Ishikawa (cell line): ENCODE data around the gene RHCE.

ENCODE experiments used
- CEBPB ChIP-seq: IDR thresholded peaks from 2 replicates; pipeline ENCODE4 v1.6.1; 2012
- CREB1 ChIP-seq: IDR thresholded peaks from 2 replicates; pipeline ENCODE4 v1.6.1; 2012; ENCODE audit warnings: low read depth
- EGR1 ChIP-seq: IDR thresholded peaks from 2 replicates; pipeline ENCODE4 v1.6.1; 2012
- EP300 ChIP-seq: IDR thresholded peaks from 2 replicates; pipeline ENCODE4 v1.6.1; 2012; ENCODE audit warnings: borderline replicate concordance
- FOXM1 ChIP-seq: IDR thresholded peaks from 2 replicates; pipeline ENCODE4 v1.6.1; 2012; ENCODE audit warnings: low read depth, borderline replicate concordance
- NFIC ChIP-seq: IDR thresholded peaks from 2 replicates; pipeline ENCODE4 v1.6.1; 2012
- RAD21 ChIP-seq: IDR thresholded peaks from 2 replicates; pipeline ENCODE4 v1.6.1; 2012; ENCODE audit warnings: low read depth
- TAF1 ChIP-seq: IDR thresholded peaks from 2 replicates; pipeline ENCODE4 v1.6.1; 2012; ENCODE audit warnings: low read depth, mild to moderate bottlenecking
- TCF12 ChIP-seq: IDR thresholded peaks from 2 replicates; pipeline ENCODE4 v1.6.1; 2012; ENCODE audit warnings: low read depth
- TEAD4 ChIP-seq: IDR thresholded peaks from 2 replicates; pipeline ENCODE4 v1.6.1; 2012
- USF1 ChIP-seq: IDR thresholded peaks from 2 replicates; pipeline ENCODE4 v1.6.1; 2012
- YY1 ChIP-seq: IDR thresholded peaks from 2 replicates; pipeline ENCODE4 v1.6.1; 2012; ENCODE audit warnings: low read depth
- ZBTB7A ChIP-seq: IDR thresholded peaks from 2 replicates; pipeline ENCODE4 v1.6.1; 2012; ENCODE audit warnings: low read depth
- TF ChIP-seq, protein P1 (sequence below): IDR thresholded peaks from 2 replicates; pipeline ENCODE4 v1.6.1; 2012
- TF ChIP-seq, protein P2 (sequence below): IDR thresholded peaks from 2 replicates; pipeline ENCODE4 v1.6.1; 2012; ENCODE audit warnings: low read depth, mild to moderate bottlenecking

RHCE gene

DNA sequence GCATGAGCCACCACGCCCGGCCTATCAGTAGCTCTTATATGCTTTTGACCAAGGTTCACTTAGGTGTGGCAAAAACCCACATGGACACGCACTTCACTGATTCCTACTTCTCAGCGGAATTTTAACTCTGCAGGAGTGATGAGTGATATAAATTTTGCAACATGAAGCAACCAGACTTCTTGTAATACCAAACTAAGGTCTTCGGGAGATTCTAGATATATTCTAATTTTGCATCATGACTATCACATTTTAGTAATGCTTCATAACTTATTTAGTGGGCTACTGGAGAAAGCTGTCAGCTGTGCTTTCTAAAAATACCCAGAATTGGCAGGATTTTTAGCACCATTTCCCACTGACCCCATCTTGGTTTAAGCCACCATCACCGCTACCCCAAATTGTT, 27.8 kb downstream of the RHCE start:
- TF ChIP-seq TEAD4: no peak
- no peak for TF ChIP-seq CREB1
- TF ChIP-seq EGR1: no peak
- no peak for TF ChIP-seq RAD21
- TF ChIP-seq, protein P1, sequence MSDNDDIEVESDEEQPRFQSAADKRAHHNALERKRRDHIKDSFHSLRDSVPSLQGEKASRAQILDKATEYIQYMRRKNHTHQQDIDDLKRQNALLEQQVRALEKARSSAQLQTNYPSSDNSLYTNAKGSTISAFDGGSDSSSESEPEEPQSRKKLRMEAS: no peak
- TF ChIP-seq CEBPB: no peak

GRCh38 chr1:25369241-25369640, 51.4 kb downstream of the RHCE start:
- no peak for TF ChIP-seq YY1
- TF ChIP-seq NFIC: no peak
- no peak for TF ChIP-seq CREB1
- TF ChIP-seq EP300: no peak
- TF ChIP-seq, protein P1: no peak
- TF ChIP-seq ZBTB7A: no peak
- no peak for TF ChIP-seq TAF1
- TF ChIP-seq, protein P2, sequence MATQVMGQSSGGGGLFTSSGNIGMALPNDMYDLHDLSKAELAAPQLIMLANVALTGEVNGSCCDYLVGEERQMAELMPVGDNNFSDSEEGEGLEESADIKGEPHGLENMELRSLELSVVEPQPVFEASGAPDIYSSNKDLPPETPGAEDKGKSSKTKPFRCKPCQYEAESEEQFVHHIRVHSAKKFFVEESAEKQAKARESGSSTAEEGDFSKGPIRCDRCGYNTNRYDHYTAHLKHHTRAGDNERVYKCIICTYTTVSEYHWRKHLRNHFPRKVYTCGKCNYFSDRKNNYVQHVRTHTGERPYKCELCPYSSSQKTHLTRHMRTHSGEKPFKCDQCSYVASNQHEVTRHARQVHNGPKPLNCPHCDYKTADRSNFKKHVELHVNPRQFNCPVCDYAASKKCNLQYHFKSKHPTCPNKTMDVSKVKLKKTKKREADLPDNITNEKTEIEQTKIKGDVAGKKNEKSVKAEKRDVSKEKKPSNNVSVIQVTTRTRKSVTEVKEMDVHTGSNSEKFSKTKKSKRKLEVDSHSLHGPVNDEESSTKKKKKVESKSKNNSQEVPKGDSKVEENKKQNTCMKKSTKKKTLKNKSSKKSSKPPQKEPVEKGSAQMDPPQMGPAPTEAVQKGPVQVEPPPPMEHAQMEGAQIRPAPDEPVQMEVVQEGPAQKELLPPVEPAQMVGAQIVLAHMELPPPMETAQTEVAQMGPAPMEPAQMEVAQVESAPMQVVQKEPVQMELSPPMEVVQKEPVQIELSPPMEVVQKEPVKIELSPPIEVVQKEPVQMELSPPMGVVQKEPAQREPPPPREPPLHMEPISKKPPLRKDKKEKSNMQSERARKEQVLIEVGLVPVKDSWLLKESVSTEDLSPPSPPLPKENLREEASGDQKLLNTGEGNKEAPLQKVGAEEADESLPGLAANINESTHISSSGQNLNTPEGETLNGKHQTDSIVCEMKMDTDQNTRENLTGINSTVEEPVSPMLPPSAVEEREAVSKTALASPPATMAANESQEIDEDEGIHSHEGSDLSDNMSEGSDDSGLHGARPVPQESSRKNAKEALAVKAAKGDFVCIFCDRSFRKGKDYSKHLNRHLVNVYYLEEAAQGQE: no peak

DNA sequence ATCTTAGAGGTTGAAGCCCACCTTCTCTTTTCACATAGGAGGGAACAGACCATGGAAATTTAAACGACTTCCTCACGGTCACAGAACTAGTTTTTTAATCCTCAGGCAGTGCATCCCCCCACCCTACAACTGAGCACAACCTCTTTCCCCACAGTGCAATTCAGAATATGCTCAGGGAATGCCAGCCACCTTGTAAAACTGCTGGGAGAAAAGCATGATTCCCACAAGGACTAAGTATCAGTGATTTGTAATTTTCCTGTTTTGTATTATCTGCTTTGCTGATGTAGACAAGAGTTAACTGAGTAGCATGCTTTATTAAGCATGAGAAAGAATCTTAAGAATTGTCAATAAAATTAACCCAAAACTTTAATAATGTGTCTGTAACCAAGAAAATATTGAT, 58.7 kb downstream of the RHCE start:
- TF ChIP-seq NFIC (no peak), TAF1 (no peak), EGR1 (no peak), EP300 (no peak), TEAD4 (no peak), USF1 (no peak), FOXM1 (no peak), TCF12 (no peak), ZBTB7A (no peak), RAD21 (no peak), CEBPB (no peak), YY1 (no peak), CREB1 (no peak)
- TF ChIP-seq, protein P1: no peak
- TF ChIP-seq, protein P2: no peak

DNA sequence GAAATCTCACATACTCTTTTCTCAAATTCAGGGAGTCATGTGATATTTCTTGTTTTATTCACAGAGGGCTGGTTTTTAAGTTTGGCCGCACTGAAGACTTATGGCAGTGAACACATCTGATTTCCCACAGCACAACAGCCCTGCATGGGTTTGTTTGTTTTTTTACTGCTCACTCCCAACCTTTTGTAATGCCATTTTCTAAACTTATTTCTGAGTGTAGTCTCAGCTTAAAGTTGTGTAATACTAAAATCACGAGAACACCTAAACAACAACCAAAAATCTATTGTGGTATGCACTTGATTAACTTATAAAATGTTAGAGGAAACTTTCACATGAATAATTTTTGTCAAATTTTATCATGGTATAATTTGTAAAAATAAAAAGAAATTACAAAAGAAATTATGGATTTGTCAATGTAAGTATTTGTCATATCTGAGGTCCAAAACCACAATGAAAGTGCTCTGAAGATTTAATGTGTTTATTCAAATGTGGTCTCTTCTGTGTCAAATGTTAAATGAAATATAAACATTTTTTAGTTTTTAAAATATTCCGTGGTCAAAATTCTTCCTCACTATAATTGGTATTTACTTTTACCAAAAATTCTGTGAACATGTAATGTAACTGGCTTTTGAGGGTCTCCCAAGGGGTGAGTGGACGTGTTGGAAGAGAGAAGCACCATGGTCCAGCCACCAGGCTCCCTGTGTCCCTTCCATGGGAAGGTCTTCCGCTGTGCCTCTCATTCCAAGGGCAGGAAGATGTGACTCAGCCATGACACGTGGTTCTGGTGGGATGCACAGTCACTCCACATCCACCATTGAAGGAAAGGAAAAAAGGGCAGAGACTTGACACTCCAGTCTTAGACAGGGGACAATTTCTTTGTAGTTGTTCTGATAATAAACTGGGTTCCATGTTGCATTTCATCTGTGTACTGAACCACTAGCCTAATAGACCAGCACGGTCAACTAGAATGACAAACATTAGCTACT, 59.7 kb downstream of the RHCE start:
- TF ChIP-seq, protein P2: no peak
- TF ChIP-seq TCF12: no peak
- no peak for TF ChIP-seq RAD21
- TF ChIP-seq TAF1: no peak
- TF ChIP-seq, protein P1: no peak

GRCh38 chr1:25356848-25357247, 63.8 kb downstream of the RHCE start:
- TF ChIP-seq, protein P2: no peak
- TF ChIP-seq YY1 (no peak), TAF1 (no peak), TCF12 (no peak), TEAD4 (no peak), RAD21 (no peak), FOXM1 (no peak), CEBPB (no peak), EP300 (no peak), USF1 (no peak), CREB1 (no peak), EGR1 (no peak), NFIC (no peak), ZBTB7A (no peak)
- TF ChIP-seq, protein P1: no peak
